ENCODE results near the gene MEIG1.
"Not testable (repeated sequence)": the region's sequence is repeated elsewhere in the genome, so short reads cannot be mapped to it uniquely, and the experiment has no call there.

Gene MEIG1
- 0 to 0.54 (median 0) reads per million in 4 donors for total RNA-seq

GRCh38 chr10:14959221-14960057, at the start of gene MEIG1:
Gene MEIG1, plus strand, starts transcription at chr10:14959388. Its CDS starts 7,081 bp downstream, at chr10:14966469.
- DNase-seq, result peak; percentile 76 to 88 (median 81)

DNA sequence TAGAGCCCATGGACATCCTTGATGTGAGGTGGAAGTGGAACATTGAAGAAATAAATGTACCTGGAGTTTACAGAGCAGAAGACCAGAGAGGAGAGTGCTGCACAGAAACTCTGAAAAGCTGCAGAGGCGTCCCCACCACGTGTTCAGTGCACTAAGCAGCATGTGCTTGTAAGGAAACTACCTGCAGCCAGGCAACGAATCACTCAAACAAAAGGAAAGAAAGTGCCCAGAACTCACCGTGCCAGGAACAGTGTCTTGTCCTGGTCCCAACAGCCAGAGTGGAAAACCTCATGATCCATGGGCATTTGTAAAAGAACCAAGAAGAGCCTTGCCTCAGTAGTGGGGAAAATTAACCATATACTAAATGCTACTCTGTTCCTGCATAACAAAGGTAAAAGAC, 48.2 kb upstream of the MEIG1 start:
- no peak for DNase-seq

DNA sequence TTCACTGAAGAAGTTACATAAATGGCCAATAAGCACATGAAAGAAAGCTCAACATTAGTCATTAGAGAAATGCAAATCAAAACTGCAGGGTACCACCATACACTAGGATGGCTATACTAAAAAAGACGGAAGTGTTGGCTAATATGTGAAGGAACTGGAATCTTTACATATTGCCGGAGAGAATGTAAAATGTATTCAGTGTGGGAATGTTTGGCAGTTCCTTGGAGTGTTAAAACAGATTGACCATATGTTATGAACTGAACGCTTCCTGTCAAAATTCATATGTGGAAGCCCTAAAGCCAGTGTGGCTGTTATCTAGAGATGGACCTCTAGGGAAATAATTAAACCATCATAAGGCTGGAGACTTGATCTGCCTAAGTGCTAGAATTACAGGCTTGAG, 47.4 kb upstream of the MEIG1 start:
- no peak for DNase-seq

GRCh38 chr10:14916600-14916999, 42.6 kb upstream of the MEIG1 start:
- DNase-seq, result no peak

GRCh38 chr10:14917827-14918226, 41.4 kb upstream of the MEIG1 start:
- DNase-seq, result no peak

- no peak for DNase-seq
These were observed 40.2 kb upstream of the MEIG1 start for GRCh38 chr10:14918964-14919363.

DNA sequence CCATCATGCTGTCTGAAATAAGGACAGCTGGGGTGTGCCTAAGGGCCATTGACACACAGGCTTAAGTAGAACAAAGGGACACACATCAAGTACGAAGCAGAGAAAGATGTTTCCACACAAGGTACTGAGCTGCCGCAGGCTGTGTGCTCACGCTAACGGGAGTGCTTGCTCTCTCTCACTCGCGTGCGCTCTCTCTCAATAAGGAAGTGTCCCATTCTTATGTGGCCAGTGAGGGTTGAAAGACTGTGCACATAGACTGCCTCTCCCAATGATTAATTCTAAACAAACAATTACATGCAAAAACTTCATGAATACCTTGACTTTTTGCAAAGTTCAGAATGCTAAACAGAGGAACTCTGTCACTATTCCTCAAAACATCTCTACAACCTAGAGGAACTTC, 35.2 kb upstream of the MEIG1 start:
- no peak for DNase-seq

- no peak for DNase-seq
These were observed 33.9 kb upstream of the MEIG1 start for GRCh38 chr10:14925268-14925667.

DNA sequence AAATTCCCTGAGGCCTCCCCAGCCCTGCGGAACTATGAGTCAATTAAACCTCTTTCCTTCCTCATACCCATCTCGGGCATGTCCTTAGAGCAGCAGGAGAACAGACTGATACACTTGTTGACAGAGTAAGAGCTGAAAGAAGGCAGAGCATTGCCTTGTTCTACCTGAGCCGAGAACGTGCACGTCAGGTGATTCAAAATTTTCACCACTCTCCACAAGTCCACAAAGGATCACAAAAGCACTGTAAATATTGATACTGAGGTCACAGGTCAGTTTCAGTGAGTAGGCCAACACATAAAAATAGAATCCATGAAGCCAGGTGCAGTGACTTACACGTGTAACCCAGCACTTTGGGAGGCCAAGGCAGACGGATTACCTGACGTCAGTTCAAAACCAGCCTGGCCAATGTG, 33.1 kb upstream of the MEIG1 start:
- DNase-seq, result no peak

DNA sequence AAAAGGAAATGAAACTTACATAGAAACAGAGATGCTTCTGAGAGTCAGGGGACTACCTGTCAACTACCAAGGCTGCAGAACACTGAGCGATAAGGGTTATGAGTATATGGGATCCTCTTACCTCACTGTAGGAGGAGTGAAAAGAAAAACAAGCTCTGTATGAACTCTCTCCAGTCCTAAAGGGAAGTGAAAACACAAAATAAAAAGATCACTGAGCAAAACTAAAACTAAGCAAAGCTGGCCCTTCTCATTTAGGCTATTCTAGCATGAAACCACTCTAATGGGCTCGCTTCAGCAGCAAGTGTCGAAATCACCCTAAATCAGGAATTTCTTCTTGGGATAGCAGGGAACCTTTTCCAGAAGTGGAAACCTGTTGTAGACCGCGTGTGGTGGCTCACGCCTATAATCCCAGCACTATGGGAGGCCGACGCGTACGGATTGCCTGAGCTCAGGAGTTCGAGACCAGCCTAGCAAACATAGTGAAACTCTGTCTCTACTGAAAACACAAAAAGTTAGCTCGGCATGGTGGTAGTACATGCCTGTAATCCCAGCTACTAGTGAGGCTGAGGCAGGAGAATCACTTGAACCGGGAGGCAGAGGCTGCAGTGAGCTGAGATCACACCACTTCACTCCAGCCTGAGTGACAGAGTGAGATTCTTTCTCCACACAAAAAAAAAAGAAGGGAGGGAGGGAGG, 32.3 kb upstream of the MEIG1 start:
- no peak for DNase-seq

- no peak for DNase-seq
These were observed 28.6 kb upstream of the MEIG1 start for GRCh38 chr10:14930610-14931009.

GRCh38 chr10:14936584-14936983, 22.6 kb upstream of the MEIG1 start:
- DNase-seq, result no peak

GRCh38 chr10:14938971-14939370, 20.2 kb upstream of the MEIG1 start:
- not testable (repeated sequence) for DNase-seq

DNA sequence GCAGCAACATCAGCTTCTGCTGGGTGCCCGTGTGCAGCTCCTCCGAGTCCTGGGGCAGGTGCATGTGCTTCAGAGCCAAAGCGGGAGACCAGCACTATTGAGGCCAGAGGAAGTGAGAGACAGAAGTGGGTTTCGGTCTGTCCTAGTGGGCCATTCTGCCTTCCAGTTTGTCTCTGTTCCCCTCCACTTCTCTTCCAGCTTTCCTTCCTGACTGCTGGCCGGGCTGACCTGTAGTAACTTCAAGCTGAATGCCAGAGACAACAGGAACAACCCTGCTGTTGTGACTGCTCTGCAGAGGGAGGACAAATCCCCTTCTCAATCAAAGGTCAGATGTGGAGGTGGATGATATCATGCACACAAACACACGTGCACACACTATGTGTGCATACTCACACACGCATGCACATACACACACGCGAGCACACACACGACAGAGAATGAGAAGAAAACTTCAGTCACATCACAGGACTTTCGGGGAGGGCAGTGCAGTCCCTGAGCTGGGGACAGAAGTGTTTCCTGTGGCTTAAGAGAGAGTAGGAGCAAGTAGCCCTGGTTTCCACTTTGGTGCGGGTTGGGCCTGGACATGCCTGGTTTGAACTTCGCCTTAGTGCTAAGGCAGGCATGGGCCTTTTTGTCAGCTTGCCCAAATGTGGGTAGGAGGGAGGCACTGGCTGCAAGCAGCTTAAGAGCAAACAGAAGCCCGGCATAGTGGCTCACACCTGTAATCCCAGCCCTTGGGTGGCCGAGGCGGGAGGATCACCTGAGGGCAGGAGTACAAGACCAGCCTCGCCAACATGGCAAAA, 16.8 kb upstream of the MEIG1 start:
- DNase-seq, result not testable (repeated sequence)

DNA sequence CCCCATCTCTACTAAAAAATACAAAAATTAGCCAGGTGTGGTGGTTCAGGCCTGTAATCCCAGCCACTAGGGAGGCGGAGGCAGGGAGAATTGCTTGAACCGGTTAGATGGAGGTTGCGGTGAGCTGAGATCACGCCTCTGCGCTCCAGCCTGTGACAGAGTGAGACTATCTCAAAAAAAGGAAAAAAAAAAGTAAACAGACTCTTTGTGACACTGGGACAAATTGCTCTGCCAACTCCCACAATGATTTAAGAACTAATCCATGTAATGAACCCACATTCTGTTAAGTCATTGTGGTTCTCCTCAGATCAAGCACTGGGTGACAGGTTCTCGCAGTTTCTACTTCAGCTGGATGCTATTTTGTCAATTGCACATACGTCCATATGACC, 16.2 kb upstream of the MEIG1 start:
- DNase-seq, result not testable (repeated sequence)

DNA sequence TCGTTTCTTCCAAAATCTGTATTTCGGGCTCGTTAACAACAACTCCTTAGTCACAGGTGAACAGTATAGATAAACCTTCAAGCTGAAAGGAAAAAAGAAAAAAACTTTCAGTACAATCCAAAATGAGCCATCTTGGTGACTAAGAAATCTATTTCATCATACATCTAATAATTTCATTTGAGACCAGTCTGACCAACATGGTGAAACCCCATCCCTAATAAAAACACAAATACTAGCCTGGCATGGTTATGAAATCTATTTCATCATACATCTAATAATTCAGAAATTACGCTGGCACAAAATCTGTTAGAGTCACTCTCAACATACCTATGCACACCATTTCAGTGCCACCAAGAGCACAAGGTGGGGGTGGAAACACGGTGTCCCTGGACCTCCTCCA, 14.1 kb upstream of the MEIG1 start:
- DNase-seq, result no peak

GRCh38 chr10:14947268-14947667, 11.9 kb upstream of the MEIG1 start:
- DNase-seq, result no peak

DNA sequence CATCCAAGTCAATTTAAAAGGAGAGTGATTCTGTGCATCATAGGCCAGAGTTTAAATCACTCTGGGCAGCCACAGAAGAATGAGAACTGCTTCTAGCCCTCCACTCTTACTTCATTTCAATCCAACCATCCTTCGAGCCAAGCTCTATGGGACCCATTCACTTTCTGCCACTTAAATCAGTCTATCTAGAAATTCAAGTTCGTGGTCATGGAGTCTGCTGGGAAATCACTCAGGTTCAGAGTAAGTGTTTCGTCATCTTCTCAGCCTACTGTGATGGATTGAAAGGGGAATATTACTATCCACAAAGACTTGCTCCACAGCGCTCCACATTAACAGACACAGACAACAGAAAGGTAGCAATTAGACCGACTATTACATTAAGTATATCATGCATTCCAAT, 9.9 kb upstream of the MEIG1 start:
- DNase-seq, result no peak

GRCh38 chr10:14952851-14953423, 6.3 kb upstream of the MEIG1 start:
- no peak for DNase-seq

DNA sequence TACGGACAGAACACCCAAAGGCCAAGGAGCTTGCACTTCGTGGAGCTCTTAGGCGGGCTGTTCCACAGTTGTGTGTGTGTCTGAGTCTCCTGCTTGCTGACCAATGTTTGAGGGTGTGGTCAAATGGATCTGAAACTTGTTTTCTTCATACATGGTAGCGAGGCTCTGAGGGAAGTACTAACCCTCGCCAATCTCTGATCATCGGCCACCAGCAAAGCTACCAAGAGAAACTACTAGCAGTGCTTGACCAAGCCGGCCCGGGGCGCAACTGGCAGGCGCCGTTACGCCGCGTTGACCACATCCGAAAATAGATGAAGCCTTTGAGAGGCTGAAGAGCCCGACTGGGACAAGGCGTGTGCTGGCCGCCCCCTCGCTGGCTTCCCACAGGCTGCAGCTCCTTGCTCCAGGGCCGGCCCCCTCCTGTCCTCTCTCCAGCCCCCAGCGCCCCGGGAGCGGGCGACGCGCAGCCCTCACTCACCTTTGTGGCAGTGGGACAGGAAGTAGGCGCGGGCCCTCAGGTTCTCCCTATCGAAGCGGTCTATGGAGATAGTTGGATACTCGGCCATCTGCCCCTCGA, 5.7 kb upstream of the MEIG1 start:
- DNase-seq, result peak in 1 of 5 donors; percentile 34

DNA sequence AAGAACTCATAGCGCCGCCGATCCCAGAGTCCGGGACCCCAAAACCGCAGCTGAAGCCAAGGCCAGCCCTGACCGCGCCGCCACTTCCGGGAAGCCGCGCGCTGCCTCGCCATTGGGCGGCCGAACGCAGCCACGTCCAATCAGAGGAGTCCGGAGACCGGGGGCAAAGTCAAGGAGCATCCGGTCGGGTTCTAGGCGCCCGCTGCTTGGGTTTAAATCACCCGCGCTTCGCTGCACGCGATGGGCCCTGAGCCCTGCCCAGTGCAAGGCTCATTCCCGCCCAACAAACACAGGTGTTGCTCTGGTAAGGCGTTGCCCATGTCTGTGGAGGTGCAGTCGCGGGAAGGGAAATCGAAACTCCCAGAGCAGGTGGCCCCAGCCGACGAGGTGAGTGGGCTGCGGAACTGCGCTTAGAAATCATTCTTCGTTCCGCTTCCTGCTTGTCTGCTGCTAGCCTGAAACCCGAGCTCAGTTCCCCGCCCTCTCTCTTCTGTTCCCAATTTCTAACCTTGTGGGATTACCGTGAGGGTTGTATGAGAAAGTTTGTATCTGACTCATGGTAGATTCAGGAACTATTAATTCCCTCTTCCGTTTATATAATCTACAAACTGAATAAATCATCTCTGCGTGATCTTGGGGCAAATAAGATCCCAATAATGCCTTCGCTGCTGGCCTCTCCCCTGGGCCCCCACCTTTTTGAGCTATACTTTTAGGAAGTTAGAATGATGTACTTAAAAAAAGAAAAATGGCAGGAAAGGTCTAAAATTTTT, 5.0 kb upstream of the MEIG1 start, which contains the start of gene DCLRE1C:
Gene DCLRE1C (minus strand): TSS at position 96 of the 770 bp plus-strand sequence. CDS start 86 bp downstream, at position 10.
- peak; percentile 71 to 93 (median 80) for DNase-seq

DNA sequence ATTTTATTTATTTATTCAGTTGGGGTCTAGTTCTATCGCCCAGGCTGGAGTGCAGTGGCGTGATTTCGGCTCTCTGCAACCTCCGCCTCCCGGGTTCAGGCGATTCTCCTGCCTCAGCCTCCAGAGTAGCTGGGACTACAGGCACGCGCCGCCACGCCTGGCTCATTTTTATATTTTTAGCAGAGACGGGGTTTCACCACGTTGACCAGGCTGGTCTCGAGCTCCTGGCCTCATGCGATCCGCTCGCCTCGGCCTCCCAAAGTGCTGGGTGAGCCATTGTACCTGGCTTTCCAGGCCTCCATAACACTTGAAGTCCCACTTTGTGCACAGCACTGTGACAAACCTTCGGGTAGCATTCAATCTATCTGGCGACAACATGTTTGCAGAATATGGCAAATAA, 4.3 kb upstream of the MEIG1 start:
- DNase-seq, result no peak
